Measurements from ENCODE around the gene DUSP23. TPM values are rescaled to one million over a fixed set of nuclear protein-coding genes. Genes with fewer than 3 reads are reported as not detected.

Gene DUSP23
- total and polyA plus RNA-seq, 2 experiments from 2014 or later, result 56.3 to 97.6 TPM

DNA sequence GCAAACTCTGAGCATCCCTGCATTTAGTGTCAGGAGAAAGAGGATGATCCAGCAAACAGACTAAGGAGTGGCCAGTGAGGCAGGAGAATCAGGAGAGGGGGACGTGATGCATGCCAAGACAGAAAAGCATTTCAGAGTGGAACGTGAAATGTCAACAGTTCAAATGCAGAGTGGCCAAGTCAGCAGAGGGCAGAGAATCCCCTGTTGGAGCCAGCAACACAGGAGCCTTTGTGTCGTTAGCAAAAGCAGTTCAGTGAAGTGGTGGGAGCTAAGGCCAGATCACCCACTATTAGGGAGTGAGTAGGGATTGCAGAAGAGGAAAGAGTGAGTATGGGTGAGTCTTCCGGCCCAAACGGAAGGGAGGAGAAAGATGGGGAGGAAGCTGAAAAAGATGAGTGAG is 14.8 kb downstream of the DUSP23 start:
- no peak overlapping the region; the same call in 1 of the 2 replicates for H2AFZ ChIP-seq
- H3K4me3 ChIP-seq, result no peak overlapping the region
- no peaks in the 10 kb centered on the region for H3K36me3 ChIP-seq (ENCODE audit: insufficient read depth)
- H3K27ac ChIP-seq (ENCODE audit: low read depth), result no peak overlapping the region
- Mint-ChIP-seq H3K36me3 (ENCODE audit: low read depth) (no peaks in the 10 kb centered on the region), H3K4me3 (no peak overlapping the region), H3K4me1 (no peaks in the 10 kb centered on the region; the same call in 2 of the 3 replicates), H3K27ac (no peak overlapping the region), H3K27me3 (ENCODE audit: insufficient read depth, low read depth, poor library complexity) (peaks cover 4% of the 10 kb centered on the region), H3K9me3 (no peaks in the 10 kb centered on the region)
- no peak for DNase-seq (ENCODE audit: low spot score)
- TF ChIP-seq REST (IDR thresholded peaks at IDR 0.05; ENCODE audit: unreplicated experiment), result no peak
- TF ChIP-seq STAT1 (IDR thresholded peaks at IDR 0.05; ENCODE audit: unreplicated experiment), result no peak
- H3F3A ChIP-seq (replicated peaks; ENCODE audit: low read depth), result no peaks in the 10 kb centered on the region
- ATAC-seq, result no peak
- no peaks in the 10 kb centered on the region for H3K27me3 ChIP-seq (ENCODE audit: insufficient read depth)
- H3K79me2 ChIP-seq (replicated peaks; ENCODE audit: insufficient read depth), result no peaks in the 10 kb centered on the region
- H3K9me2 ChIP-seq (ENCODE audit: insufficient read depth), result no peaks in the 10 kb centered on the region
- H4K20me1 ChIP-seq (replicated peaks; ENCODE audit: insufficient read depth), result no peaks in the 10 kb centered on the region
- no peak overlapping the region for H3K4me2 ChIP-seq
- no peaks in the 10 kb centered on the region for H3K4me1 ChIP-seq (ENCODE audit: insufficient read depth)

- no peaks in the 10 kb centered on the region for H3K4me1 ChIP-seq (ENCODE audit: insufficient read depth)
- H3K9me2 ChIP-seq (ENCODE audit: insufficient read depth), result no peaks in the 10 kb centered on the region
- Mint-ChIP-seq H3K4me3 (no peak overlapping the region), H3K36me3 (ENCODE audit: low read depth) (no peaks in the 10 kb centered on the region), H3K4me1 (no peaks in the 10 kb centered on the region), H3K27me3 (ENCODE audit: insufficient read depth, low read depth, poor library complexity) (peaks cover 4% of the 10 kb centered on the region), H3K9me3 (no peaks in the 10 kb centered on the region), H3K27ac (no peak overlapping the region)
- ATAC-seq, result peak; percentile 99
- no peak overlapping the region for H3K4me2 ChIP-seq
- no peaks in the 10 kb centered on the region for H3K36me3 ChIP-seq (ENCODE audit: insufficient read depth)
- H3K27ac ChIP-seq (ENCODE audit: low read depth), result no peak overlapping the region
- no peak overlapping the region for H2AFZ ChIP-seq
- no peaks in the 10 kb centered on the region for H4K20me1 ChIP-seq (replicated peaks; ENCODE audit: insufficient read depth)
- no peaks in the 10 kb centered on the region for H3K79me2 ChIP-seq (replicated peaks; ENCODE audit: insufficient read depth)
- H3F3A ChIP-seq (replicated peaks; ENCODE audit: low read depth), result no peaks in the 10 kb centered on the region
- H3K4me3 ChIP-seq, result no peak overlapping the region
- DNase-seq (ENCODE audit: low spot score), result peak; percentile 95
- H3K27me3 ChIP-seq (ENCODE audit: insufficient read depth), result no peaks in the 10 kb centered on the region
- TF ChIP-seq STAT1 (IDR thresholded peaks at IDR 0.05; ENCODE audit: unreplicated experiment) (no peak), ZNF114 (CRISPR knock-in tag; IDR thresholded peaks at IDR 0.05) (peak; percentile 81; the same call in 1 of the 2 replicates), EZH2phosphoT487 (IDR thresholded peaks at IDR 0.05; ENCODE audit: unreplicated experiment) (no peak), CREB1 (CRISPR knock-in tag; IDR thresholded peaks at IDR 0.05; ENCODE audit: low read depth) (peak; percentile 44; the same call in 1 of the 2 replicates), POLR2AphosphoS5 (IDR thresholded peaks at IDR 0.05; ENCODE audit: low read depth) (no peak), CTCF (conservative IDR thresholded peaks at IDR 0.05; ENCODE audit: low read depth in 2 of 2) (peak; percentile 86 to 91), JUNB (IDR thresholded peaks at IDR 0.05; ENCODE audit: unreplicated experiment) (no peak), ZNF331 (CRISPR knock-in tag; IDR thresholded peaks at IDR 0.05; ENCODE audit: low read depth) (no peak), ETS1 (IDR thresholded peaks at IDR 0.05) (no peak), REST (IDR thresholded peaks at IDR 0.05; ENCODE audit: unreplicated experiment) (no peak), EZH2 (IDR thresholded peaks at IDR 0.05; ENCODE audit: low read depth, unreplicated experiment) (no peak)
Measured at GRCh38 chr1:159798893-159799292, 18.1 kb downstream of the DUSP23 start.
